ENCODE measurements around the gene EPB41.

The EPB41 gene

GRCh38 chr1:29004288-29004687 lies 89.9 kb downstream of the EPB41 start:
- in situ Hi-C loops (cut with MboI; ENCODE audit: low pct_unique_long_range_greater_than_20kb, low sequenced_read_pairs, unreplicated experiment) = no loop called here
- no peak for TF ChIP-seq CTCF (IDR thresholded peaks at IDR 0.05; ENCODE audit: extremely low read depth, insufficient read depth, missing control alignments)
- no peak for DNase-seq (ENCODE audit: low spot score)

- no peak for DNase-seq (ENCODE audit: low spot score)
- no peak for TF ChIP-seq CTCF (IDR thresholded peaks at IDR 0.05; ENCODE audit: extremely low read depth, insufficient read depth, missing control alignments)
- in situ Hi-C loops (cut with MboI; ENCODE audit: low pct_unique_long_range_greater_than_20kb, low sequenced_read_pairs, unreplicated experiment) = no loop called here
Measured at GRCh38 chr1:29004798-29005197, 90.4 kb downstream of the EPB41 start.

- TF ChIP-seq CTCF (IDR thresholded peaks at IDR 0.05; ENCODE audit: extremely low read depth, insufficient read depth, missing control alignments) = no peak
- in situ Hi-C loops (cut with MboI; ENCODE audit: low pct_unique_long_range_greater_than_20kb, low sequenced_read_pairs, unreplicated experiment) = no loop called here
Measured at GRCh38 chr1:29011775-29012174, 97.4 kb downstream of the EPB41 start.

GRCh38 chr1:29017235-29017634 lies 102.9 kb downstream of the EPB41 start:
- TF ChIP-seq CTCF (IDR thresholded peaks at IDR 0.05; ENCODE audit: extremely low read depth, insufficient read depth, missing control alignments) = no peak
- DNase-seq (ENCODE audit: low spot score) = no peak
- in situ Hi-C loops (cut with MboI; ENCODE audit: low pct_unique_long_range_greater_than_20kb, low sequenced_read_pairs, unreplicated experiment) = no loop called here

More at GRCh38 chr1:29011775-29012174, 97.4 kb downstream of the EPB41 start:
- no peak for DNase-seq (ENCODE audit: low spot score)

- no peak for DNase-seq (ENCODE audit: low spot score)
- in situ Hi-C loops (cut with MboI; ENCODE audit: low pct_unique_long_range_greater_than_20kb, low sequenced_read_pairs, unreplicated experiment) = no loop called here
- no peak for TF ChIP-seq CTCF (IDR thresholded peaks at IDR 0.05; ENCODE audit: extremely low read depth, insufficient read depth, missing control alignments)
Measured at GRCh38 chr1:29017975-29018712, 103.8 kb downstream of the EPB41 start.

- TF ChIP-seq CTCF (IDR thresholded peaks at IDR 0.05; ENCODE audit: extremely low read depth, insufficient read depth, missing control alignments) = no peak
- in situ Hi-C loops (cut with MboI; ENCODE audit: low pct_unique_long_range_greater_than_20kb, low sequenced_read_pairs, unreplicated experiment) = no loop called here
- DNase-seq (ENCODE audit: low spot score) = no peak
Measured at GRCh38 chr1:29022620-29023019, 108.3 kb downstream of the EPB41 start.
